PC-3 (cell line): ENCODE measurements around the gene NOSIP. TPM values are rescaled to one million over a fixed set of nuclear protein-coding genes. Genes with fewer than 3 reads are reported as not detected.

Experiments used
- ATAC-seq: fragments of 200-7000 bp; cut with Tn5 transposase; 2 replicates; pipeline ENCODE4 v1.9.1; 2020; ENCODE audit warnings: mild to moderate bottlenecking, moderate library complexity
- BruUV-seq: library from RNA; stranded (reverse); fragments of 400-500 nt; replicated peaks from 2 replicates; lab custom pipeline; 2021; lab: Mats Ljungman, UMichigan
- CTCF ChIA-PET: fragments of 300-600 bp; sonication (Branson Sonifier 250); formaldehyde crosslinking; loops from one replicate; lab custom pipeline; 2022; ENCODE audit warnings: antibody characterized with exemption; lab: Charles Lee
- POLR2A ChIA-PET: fragments of 300-600 bp; sonication (Branson Sonifier 250); formaldehyde crosslinking; loops from one replicate; lab custom pipeline; 2022; ENCODE audit warnings: antibody characterized with exemption; ENCODE audit not compliant: unreplicated experiment; lab: Charles Lee
- DNase-seq: peaks from one replicate; pipeline ENCODE4 v3.0.0-alpha.2; 2015
- H2AFZ ChIP-seq: fragments of 300-600 bp; sonication (generic); 2 replicates; pipeline ENCODE4 v1.6.0; 2016; ENCODE audit warnings: antibody characterized with exemption, low read length
- H3F3A ChIP-seq: fragments of 300-600 bp; sonication (generic); one replicate; pipeline ENCODE4 v1.6.0; 2017; ENCODE audit warnings: antibody characterized with exemption, low read length, control low read depth, mild to moderate bottlenecking; ENCODE audit not compliant: unreplicated experiment
- H3K27ac ChIP-seq: fragments of 300-600 bp; sonication (generic); 2 replicates; pipeline ENCODE4 v1.5.1; 2016; ENCODE audit warnings: mild to moderate bottlenecking, low read length
- H3K27me3 ChIP-seq: fragments of 300-600 bp; sonication (generic); 2 replicates; pipeline ENCODE4 v1.6.1; 2016; ENCODE audit warnings: low read length, mixed read lengths
- H3K36me3 ChIP-seq: fragments of 300-600 bp; sonication (generic); 2 replicates; pipeline ENCODE4 v1.6.1; 2016; ENCODE audit warnings: low read depth, mixed run types, low read length, mixed read lengths
- H3K4me1 ChIP-seq: fragments of 300-600 bp; sonication (generic); 2 replicates; pipeline ENCODE4 v1.5.1; 2016; ENCODE audit warnings: low read length; ENCODE audit not compliant: insufficient read depth
- H3K4me2 ChIP-seq: fragments of 300-600 bp; sonication (generic); 2 replicates; pipeline ENCODE4 v1.6.0; 2016; ENCODE audit warnings: low read length
- H3K4me3 ChIP-seq: fragments of 300-600 bp; sonication (generic); 2 replicates; pipeline ENCODE4 v1.5.1; 2016; ENCODE audit warnings: mild to moderate bottlenecking, low read length, mixed read lengths
- H3K79me2 ChIP-seq: fragments of 300-600 bp; sonication (generic); 2 replicates; pipeline ENCODE4 v1.6.1; 2017; ENCODE audit warnings: low read length, mixed read lengths
- H3K9ac ChIP-seq: fragments of 300-600 bp; sonication (generic); 2 replicates; pipeline ENCODE4 v1.6.0; 2016; ENCODE audit warnings: mild to moderate bottlenecking, low read length
- H3K9me2 ChIP-seq: fragments of 300-600 bp; sonication (generic); replicated peaks from 2 replicates; pipeline ENCODE4 v1.6.1; 2016; ENCODE audit warnings: mixed run types, low read length, mixed read lengths
- H3K9me3 ChIP-seq: fragments of 300-600 bp; sonication (generic); 2 replicates; pipeline ENCODE4 v1.6.1; 2016; ENCODE audit warnings: low read length, mixed read lengths
- H4K20me1 ChIP-seq: fragments of 300-600 bp; sonication (generic); 2 replicates; pipeline ENCODE4 v1.6.1; 2016; ENCODE audit warnings: low read length, mixed read lengths
- EZH2 ChIP-seq: fragments of 300-600 bp; sonication (generic); IDR thresholded peaks from one replicate; pipeline ENCODE4 v1.6.1; 2017; ENCODE audit warnings: antibody characterized with exemption, mild to moderate bottlenecking, low read length; ENCODE audit not compliant: unreplicated experiment
- EZH2phosphoT487 ChIP-seq: fragments of 300-600 bp; sonication (generic); IDR thresholded peaks from 2 replicates; pipeline ENCODE4 v1.6.1; 2018; ENCODE audit warnings: mild to moderate bottlenecking, antibody characterized with exemption, low read length, borderline replicate concordance
- intact Hi-C: fragments of 100-400 bp; cut with micrococcal nuclease; formaldehyde crosslinking; loops from 2 replicates; pipeline ENCODE4 v1.9.0; 2023
- total RNA-seq: library from RNA; depleted of rRNA; stranded (reverse); fragments of >200 nt; gene quantifications from 2 replicates; pipeline ENCODE4 v1.2.3, GENCODE V29; 2014
- TF ChIP-seq, protein P1 (sequence below): fragments of 300-600 bp; sonication (generic); conservative IDR thresholded peaks from 2 replicates; pipeline ENCODE4 v1.5.1; 2017; ENCODE audit warnings: antibody characterized with exemption, low read depth, mild to moderate bottlenecking, low read length

Gene NOSIP
- total RNA-seq, 1 experiment from 2014 or later = 195 TPM

DNA sequence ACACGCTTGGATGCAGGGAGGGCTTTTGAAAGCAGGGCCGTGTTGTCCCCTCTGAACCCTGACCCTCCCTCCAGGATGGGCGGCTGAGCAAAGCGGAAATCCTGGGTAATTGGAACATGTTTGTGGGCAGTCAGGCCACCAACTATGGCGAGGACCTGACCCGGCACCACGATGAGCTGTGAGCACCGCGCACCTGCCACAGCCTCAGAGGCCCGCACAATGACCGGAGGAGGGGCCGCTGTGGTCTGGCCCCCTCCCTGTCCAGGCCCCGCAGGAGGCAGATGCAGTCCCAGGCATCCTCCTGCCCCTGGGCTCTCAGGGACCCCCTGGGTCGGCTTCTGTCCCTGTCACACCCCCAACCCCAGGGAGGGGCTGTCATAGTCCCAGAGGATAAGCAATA is 37.3 kb downstream of the NOSIP start:
- TSS peak; percentile 67 for BruUV-seq
- Histone ChIP-seq H3K4me3 (no peak overlapping the region), H3K79me2 (no peaks in the 10 kb centered on the region), H3F3A (no peaks in the 10 kb centered on the region), H3K27me3 (no peaks in the 10 kb centered on the region), H3K9ac (no peak overlapping the region), H3K4me1 (peaks cover 8% of the 10 kb centered on the region; the same call in 1 of the 2 replicates), H3K4me2 (no peak overlapping the region), H3K9me2 (no peaks in the 10 kb centered on the region), H2AFZ (no peak overlapping the region), H3K36me3 (no peaks in the 10 kb centered on the region), H3K9me3 (no peaks in the 10 kb centered on the region), H3K27ac (no peak overlapping the region), H4K20me1 (no peaks in the 10 kb centered on the region)
- no peak for ATAC-seq
- TF ChIP-seq, protein P1, sequence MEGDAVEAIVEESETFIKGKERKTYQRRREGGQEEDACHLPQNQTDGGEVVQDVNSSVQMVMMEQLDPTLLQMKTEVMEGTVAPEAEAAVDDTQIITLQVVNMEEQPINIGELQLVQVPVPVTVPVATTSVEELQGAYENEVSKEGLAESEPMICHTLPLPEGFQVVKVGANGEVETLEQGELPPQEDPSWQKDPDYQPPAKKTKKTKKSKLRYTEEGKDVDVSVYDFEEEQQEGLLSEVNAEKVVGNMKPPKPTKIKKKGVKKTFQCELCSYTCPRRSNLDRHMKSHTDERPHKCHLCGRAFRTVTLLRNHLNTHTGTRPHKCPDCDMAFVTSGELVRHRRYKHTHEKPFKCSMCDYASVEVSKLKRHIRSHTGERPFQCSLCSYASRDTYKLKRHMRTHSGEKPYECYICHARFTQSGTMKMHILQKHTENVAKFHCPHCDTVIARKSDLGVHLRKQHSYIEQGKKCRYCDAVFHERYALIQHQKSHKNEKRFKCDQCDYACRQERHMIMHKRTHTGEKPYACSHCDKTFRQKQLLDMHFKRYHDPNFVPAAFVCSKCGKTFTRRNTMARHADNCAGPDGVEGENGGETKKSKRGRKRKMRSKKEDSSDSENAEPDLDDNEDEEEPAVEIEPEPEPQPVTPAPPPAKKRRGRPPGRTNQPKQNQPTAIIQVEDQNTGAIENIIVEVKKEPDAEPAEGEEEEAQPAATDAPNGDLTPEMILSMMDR = no peak
- TF ChIP-seq EZH2 = no peak
- TF ChIP-seq EZH2phosphoT487 = no peak
- POLR2A ChIA-PET = interaction anchor here (0.6 kb wide), 1 partner anchor 18 kb away, joined by 6 read pairs; no protein-coding TSS in a partner anchor
- intact Hi-C loops = no loop called here
- no peak for DNase-seq
- CTCF ChIA-PET = no interaction called here

DNA sequence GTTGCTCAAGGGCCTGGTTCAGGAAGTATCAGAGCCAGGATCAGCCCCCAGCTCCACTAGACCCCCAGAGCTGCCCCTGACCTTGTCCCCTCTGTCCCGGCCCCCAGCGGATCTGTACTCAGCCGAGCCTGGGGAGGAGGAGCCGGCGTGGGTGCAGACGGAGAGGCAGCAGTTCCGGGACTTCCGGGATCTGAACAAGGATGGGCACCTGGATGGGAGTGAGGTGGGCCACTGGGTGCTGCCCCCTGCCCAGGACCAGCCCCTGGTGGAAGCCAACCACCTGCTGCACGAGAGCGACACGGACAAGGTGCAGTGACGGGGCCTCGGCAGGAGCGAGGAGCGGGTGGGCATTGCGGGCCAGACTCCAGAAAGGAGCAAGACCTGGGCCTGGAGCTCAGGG is 37.9 kb downstream of the NOSIP start:
- ChIA-PET POLR2A (no interaction called here), CTCF (no interaction called here)
- ATAC-seq (no peak), DNase-seq (no peak)
- Histone ChIP-seq H3K9ac (no peak overlapping the region), H3K79me2 (no peaks in the 10 kb centered on the region), H3K27me3 (no peaks in the 10 kb centered on the region), H3K27ac (no peak overlapping the region), H3F3A (no peaks in the 10 kb centered on the region), H3K36me3 (no peaks in the 10 kb centered on the region), H3K4me3 (no peak overlapping the region), H3K4me1 (peaks cover 8% of the 10 kb centered on the region; the same call in 1 of the 2 replicates), H3K4me2 (no peak overlapping the region), H4K20me1 (no peaks in the 10 kb centered on the region), H3K9me2 (no peaks in the 10 kb centered on the region), H2AFZ (no peak overlapping the region), H3K9me3 (no peaks in the 10 kb centered on the region)
- intact Hi-C loops = no loop called here
- TF ChIP-seq EZH2phosphoT487 = no peak
- TF ChIP-seq, protein P1 = no peak
- no peak for TF ChIP-seq EZH2
- no TSS peak for BruUV-seq

DNA sequence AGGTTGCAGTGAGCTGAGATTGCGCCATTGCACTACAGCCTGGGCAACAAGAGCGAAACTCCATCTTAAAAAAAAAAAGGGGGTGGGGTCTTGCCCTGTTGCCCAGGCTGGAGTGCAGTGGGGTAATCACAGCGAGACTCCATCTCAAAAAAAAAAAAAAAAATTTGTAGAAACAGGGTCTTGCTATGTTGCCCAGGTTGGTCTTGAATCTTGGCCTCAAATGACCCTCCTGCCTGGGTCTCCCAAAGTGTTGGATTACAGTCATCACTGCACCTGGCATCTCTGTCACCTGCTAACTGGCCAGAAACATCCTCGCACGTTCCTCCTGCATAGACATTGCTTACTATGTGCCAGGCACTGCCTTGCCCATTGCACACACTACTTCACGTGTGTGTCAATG is 38.4 kb downstream of the NOSIP start:
- Histone ChIP-seq H3K4me3 (no peak overlapping the region), H3K79me2 (no peaks in the 10 kb centered on the region), H3K9ac (no peak overlapping the region), H4K20me1 (no peaks in the 10 kb centered on the region), H3K9me2 (no peaks in the 10 kb centered on the region), H3K27me3 (no peaks in the 10 kb centered on the region), H2AFZ (no peak overlapping the region), H3F3A (no peaks in the 10 kb centered on the region), H3K4me1 (peaks cover 8% of the 10 kb centered on the region; the same call in 1 of the 2 replicates), H3K4me2 (no peak overlapping the region), H3K9me3 (no peaks in the 10 kb centered on the region), H3K36me3 (no peaks in the 10 kb centered on the region), H3K27ac (no peak overlapping the region)
- no peak for TF ChIP-seq EZH2phosphoT487
- TF ChIP-seq EZH2 = no peak
- TF ChIP-seq, protein P1 = no peak
- POLR2A ChIA-PET = no interaction called here
- no peak for DNase-seq
- CTCF ChIA-PET = no interaction called here
- ATAC-seq = no peak
- no TSS peak for BruUV-seq
- intact Hi-C loops = no loop called here
